DOHH2 (cell line): ENCODE results near the gene CPT2.

ENCODE experiments used
- EZH2phosphoT487 ChIP-seq: fragments of 200-600 bp; sonication (generic); IDR thresholded peaks from 2 replicates; pipeline ENCODE4 v1.6.1; 2017; ENCODE audit warnings: borderline replicate concordance, mild to moderate bottlenecking, antibody characterized with exemption, low read length, moderate library complexity, mixed read lengths
- TF ChIP-seq, protein P1 (sequence below): fragments of 200-600 bp; sonication (generic); IDR thresholded peaks from one replicate; pipeline ENCODE4 v1.5.1; 2014; ENCODE audit warnings: antibody characterized with exemption, mild to moderate bottlenecking, low read depth, low read length; ENCODE audit not compliant: poor library complexity, severe bottlenecking

DNA sequence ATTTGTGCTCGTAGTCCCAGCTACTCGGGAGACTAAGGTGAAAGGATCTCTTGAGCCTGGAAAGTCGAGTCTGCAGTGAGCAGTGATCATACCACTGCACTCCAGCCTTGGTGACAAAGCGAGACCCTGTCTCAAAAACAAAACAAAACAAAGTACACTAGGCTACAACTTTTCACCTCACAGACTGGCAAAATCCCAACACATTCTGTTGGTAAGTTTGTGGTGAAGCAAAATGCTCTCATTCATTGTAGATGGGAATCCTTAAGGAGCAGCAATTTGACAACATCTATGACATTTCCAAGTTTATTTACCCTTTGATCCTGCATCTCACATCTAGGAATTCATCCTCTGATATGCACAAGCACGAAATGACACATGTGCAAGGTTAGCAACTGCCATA lies 34.0 kb upstream of the CPT2 start:
- TF ChIP-seq, protein P1, sequence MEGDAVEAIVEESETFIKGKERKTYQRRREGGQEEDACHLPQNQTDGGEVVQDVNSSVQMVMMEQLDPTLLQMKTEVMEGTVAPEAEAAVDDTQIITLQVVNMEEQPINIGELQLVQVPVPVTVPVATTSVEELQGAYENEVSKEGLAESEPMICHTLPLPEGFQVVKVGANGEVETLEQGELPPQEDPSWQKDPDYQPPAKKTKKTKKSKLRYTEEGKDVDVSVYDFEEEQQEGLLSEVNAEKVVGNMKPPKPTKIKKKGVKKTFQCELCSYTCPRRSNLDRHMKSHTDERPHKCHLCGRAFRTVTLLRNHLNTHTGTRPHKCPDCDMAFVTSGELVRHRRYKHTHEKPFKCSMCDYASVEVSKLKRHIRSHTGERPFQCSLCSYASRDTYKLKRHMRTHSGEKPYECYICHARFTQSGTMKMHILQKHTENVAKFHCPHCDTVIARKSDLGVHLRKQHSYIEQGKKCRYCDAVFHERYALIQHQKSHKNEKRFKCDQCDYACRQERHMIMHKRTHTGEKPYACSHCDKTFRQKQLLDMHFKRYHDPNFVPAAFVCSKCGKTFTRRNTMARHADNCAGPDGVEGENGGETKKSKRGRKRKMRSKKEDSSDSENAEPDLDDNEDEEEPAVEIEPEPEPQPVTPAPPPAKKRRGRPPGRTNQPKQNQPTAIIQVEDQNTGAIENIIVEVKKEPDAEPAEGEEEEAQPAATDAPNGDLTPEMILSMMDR, result no peak
- TF ChIP-seq EZH2phosphoT487, result no peak
